ENCODE data around the gene GRAMD1B.

GRAMD1B gene

DNA sequence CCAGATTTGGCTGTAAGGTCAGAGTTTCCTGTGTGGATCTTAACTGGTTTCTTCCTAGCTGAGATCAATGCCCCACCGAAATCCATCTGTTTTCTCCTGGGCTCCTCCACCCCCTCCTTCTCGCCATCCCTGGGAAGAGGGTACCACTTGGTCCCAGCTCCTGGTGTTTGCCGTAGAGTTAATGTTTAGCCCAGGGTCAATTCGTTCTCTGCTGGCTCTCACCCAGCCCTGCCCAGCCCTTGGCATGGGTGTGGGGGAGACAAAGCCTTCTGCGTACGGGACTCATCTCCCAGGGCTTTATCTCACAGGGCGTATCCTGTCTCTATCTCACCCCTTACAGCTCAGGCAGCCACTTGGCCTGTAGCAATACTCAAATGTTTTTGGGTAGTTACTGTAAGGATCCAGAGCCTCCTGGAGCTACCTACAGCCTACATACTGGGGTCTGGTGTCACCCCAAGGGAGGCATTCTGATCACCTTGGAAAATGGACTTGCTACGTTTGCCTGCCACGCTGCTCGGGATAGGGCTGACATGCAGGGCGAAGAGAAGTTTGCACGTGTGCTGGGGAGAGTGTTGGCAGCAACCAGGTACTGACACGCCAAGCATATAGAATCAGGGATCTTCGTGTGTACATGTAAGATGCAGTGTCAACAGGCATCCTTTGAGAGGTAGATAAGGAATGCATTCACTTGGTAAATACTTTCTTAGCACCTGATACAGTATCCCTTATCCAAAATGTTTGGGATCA lies 158.2 kb downstream of the GRAMD1B start:
- no peak for DNase-seq (ENCODE audit: low read depth)

DNA sequence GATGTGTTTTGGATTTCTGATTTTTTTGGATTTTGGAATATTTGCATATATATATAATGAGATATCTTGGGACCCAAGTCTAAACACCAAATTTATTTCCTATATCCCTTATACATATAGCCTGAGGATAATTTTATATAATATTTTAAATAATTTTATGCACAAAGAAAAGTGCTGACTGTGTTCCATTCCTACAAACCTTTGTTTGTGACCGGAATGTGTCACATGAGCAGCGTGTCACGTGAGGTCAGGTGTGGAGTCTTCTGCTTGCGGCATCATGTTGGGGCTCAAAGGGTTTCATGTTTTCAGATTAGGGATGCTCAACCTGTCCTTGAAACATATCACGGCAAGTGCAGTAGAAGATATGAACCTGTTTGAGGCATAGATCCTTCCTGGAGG lies 158.8 kb downstream of the GRAMD1B start:
- no peak for DNase-seq (ENCODE audit: low read depth)

DNA sequence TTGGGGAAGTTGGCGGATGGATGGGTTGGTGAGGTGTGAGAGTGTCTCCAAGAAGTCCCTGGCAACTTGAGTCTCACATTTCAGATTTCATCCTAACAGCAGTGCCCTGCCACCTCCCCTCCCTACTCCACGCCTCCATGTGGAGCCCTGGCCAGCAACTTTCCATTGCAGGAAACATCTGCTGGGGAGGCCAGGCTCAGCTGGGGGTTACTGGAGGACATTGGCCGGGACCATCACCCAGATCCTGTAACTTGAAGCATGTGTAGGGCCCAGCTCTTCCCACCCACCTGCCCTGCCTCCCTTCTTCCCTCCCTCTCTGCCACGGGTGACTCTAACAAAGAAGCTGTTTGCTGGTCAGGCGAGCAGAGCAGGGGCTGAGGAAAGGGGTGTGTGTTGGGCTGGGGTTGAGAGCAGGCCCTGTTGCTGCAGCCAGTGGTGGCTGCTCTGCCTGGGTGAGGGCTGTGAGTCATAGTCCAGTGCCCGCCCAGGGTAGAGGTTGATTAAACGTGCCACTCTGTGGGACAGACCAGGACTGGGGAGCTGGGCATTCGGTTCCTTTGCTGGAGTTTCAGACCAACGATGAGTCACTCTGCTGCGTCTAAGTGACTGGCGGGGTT lies 160.3 kb downstream of the GRAMD1B start:
- no peak for DNase-seq (ENCODE audit: low read depth)

DNA sequence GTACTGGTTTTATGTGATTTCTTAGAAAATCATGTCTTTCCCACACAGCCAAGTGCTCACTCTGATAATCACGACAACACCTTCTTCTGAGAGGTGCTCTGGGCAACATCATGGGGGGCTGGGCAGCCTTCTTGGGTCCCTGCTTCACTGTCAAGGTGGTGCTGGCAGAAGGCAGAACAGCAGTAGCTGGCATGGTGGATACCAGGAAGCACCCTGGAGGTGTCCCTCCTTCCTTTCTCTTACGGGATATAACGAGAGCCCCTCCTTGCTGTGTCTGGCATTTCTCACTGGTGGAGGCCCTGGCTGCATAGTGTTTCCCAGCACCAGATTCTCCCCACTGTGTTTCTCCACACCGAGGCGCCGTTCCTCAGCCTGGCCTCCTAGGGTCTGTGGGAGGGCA lies 163.5 kb downstream of the GRAMD1B start:
- no peak for DNase-seq (ENCODE audit: low read depth)

DNA sequence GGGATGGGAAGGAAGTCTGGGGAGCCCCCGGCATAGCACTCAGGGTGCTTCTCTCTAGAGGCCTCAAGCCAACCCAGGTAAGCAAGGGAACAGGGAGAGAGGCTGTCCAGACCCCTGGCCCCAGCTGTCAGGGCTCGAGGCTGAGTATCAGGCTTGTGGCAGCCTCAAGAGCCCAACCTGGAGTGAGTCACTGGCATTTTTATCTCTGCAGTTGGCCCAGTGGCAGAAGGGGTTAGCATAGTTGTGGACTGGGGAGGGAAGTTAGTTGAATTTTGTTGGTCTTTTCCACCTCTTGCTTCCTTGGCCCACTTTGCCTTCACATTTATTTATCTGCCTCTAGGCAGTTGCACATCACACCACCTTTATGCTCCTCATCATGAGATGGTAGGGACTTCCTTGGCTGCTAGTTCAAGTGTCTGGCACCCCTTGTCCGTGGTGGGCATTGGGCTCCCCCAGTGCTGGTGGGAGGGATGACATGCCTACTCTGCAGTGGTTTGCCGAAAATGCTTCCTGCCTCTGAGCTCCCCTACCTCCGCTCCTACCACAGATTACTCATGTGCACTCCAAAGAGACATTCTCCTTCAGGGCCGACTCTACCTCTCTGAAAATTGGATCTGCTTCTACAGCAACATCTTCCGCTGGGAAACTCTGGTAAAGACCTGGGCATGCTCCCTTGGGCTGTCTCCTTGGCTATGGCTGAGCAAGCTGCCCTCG lies 164.3 kb downstream of the GRAMD1B start:
- DNase-seq (ENCODE audit: low read depth) = no peak

DNA sequence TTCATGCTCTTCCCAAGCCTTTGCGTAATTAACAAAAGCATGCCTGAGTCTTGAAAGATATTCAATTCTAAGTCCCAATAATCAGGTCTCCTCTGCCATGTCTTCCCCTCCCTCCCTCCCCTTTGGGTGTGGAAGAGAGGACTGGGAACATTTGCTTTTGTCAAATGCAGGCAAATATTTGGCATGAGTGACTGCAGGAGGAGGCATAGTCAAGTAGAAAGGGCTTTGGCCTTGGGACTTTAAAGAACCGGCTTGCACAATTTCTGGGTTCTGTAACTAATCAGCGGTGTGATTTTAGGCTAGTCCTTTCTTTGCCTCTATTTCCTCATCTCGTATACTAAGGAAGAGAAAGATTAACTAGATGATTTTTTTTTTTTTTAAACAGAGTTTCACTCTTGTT lies 164.9 kb downstream of the GRAMD1B start:
- no peak for DNase-seq (ENCODE audit: low read depth)

DNA sequence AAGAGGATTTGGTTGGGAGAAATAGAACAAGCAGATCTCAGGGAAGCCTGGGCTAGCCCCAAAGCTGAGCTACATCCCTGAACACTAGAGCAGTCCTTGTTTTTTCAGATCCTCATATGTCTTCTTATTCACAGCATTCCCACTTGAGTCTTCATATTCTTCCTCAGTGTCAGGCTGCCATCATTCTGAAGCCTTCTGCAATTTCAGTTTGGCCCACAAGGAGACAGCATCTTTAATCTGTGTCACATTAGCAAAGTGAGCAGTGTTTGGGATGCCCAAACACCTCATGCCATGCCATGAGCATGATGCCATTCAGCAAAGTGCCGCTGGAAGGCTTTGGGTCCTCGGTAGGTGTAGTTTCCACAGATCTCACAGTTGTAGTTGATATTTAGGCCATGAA lies 167.8 kb downstream of the GRAMD1B start:
- DNase-seq (ENCODE audit: low read depth) = no peak

DNA sequence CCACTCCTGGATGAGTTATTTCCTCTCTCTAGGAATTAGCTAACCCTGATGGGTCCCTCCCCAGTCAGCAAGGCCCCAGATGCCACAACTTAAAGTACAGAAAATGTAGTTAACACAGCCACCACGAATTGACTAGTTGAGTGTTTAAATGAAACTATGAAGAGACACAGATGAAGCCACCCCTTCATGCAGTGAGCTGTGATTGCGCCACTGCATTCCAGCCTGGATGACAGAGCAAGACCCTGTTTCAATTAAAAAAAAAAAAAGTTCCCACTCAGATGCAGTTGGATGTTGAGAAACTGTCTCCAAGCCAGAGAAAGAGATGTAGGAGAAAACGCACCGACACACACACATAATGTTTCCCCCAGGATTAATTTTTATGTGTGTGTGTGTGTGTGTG lies 171.1 kb downstream of the GRAMD1B start:
- DNase-seq (ENCODE audit: low read depth) = no peak

DNA sequence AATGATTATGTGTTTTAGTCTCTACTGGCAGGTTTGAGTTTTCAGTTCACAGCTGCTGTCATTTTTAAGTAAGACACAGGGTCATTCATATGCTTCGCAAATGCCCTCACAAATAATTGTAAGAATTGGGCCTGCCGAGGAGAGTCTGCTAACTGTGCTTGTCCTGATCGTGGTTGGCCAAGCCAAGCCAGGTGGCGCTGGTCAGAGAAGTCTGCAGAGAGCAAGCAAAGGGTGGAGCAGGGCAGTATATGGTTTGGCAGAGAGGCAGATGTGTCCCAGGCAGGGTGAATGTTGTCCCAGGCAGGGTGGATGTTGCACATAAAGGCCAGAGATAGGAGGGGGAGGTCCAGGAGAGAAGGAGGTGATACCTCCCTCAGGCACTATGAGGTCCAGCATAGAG lies 171.7 kb downstream of the GRAMD1B start:
- DNase-seq (ENCODE audit: low read depth) = no peak

DNA sequence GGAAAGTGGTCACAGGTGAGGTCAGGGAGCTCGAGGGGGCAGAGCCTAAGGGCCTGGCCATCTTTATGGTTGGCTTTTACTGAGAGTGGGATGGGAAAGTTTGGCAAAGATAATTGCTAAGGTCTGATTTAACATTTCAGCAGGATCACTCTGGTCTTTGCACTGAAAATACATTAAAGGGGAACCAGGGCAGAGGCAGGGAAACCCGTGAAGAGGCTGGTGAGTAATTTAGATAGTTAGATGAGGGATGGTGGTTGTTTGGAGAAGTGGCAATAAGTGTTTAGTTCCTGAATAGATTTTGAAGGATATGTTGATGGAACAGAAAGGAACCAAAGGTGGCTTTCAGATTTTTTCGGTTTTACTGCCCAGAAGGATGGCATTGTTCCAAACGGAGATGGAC lies 173.6 kb downstream of the GRAMD1B start:
- no peak for DNase-seq (ENCODE audit: low read depth)

DNA sequence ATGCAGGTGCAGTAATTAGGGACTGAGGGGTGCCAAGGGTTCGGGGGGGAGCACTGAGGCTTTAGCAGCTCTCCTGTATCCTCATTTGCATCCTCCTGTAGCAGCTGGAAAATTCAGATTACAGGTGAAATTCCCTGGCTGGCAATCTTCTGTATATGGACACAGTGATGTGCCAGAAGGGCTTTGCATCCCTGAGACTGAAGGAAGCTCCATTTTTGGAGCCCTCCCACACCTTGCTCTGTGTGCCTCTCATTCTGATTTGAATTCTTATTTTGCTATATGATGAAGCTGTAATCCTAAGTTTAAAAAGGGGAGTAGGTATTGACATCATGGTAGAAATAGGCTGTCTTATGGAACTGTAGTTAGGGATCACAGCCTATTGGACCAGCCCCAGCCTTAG lies 177.7 kb downstream of the GRAMD1B start:
- DNase-seq (ENCODE audit: low read depth) = no peak

DNA sequence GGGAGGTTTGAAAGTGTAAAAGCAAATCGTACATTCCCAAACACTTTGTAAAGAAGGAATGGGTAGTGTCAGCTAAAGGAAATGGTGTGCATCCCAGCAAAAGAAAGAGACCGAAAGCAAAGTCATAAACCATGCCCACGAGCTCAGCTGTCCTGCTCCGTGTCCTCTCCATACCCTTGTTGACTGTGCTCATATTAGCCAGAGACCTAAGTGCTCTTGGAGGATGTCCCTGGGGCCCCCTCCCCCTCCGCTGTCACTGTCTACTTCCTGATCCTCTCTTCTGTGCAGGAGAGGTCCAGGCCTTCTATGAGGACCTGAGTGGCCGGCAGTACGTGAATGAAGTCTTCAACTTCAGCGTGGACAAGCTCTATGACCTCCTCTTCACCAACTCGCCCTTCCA lies 178.3 kb downstream of the GRAMD1B start:
- no peak for DNase-seq (ENCODE audit: low read depth)

DNA sequence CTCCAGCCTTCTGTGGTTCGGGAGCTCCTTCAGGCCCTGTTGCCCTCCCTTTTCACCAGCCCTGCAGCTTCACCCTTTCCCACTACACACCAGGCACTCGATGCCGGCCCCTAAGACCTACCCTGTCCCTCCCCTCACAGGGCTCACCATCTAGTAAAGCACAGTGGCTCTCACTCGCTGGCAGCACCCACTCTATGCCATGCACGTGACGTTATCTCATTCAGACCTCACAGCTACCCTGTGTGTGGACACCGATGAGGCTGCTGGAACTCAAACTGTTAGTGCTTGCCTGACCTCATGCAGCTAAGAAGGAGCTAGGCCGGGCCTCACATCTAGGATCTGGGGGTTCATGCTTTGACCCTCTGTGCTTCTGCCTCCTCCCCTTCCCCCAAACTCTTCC lies 178.9 kb downstream of the GRAMD1B start:
- DNase-seq (ENCODE audit: low read depth) = no peak

DNA sequence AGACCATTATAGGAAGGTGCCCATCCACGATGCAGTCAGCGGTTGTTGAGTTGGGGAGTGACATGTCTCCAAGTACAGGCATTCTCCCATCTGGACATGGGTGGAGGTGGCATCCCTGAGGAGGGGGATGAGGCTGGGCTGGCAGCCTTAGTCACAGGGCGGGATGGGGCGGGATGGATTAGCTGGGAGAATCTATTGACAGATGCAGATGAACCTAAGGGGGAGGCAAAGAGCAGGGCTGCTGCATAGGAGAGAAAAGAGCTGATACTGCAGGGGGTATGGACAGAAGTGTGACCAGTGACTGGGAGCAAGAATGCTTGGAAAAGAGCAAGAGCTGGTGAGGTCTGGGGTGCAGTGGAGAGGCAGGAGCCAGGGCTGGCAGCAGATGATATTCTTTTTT lies 181.6 kb downstream of the GRAMD1B start:
- no peak for DNase-seq (ENCODE audit: low read depth)

DNA sequence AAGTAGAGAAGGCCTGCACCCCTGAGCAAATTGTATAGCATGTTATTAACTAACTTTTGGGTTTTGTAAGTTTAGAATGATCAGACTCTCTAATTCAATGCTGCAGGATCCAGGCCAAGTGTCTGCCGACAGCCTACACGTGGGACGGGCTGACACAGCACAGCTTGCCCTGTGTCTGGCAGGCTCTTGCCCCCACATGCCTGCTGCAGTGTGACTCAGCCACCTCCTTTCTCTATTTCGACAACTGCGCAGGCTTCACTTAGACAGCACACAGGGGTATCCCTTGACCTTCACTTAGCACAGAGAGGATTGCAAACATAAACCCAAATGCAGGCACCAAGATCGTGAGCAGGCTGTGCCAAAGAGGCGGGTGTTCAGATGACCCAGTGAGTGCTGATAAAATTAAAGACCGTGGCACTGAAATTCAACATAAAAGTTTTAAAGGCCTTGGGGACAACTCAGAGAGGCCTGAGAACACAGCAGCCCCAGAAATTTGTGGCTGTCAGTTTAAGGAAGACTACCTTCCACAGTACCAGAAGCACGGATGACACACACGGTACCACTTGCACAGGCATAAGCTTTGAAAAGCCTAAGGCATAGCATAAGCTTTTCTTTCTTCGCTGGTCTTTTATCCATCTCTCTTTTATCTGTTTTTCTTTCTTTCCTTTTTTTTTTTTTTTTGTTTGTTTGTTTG lies 186.6 kb downstream of the GRAMD1B start:
- DNase-seq (ENCODE audit: low read depth) = no peak

DNA sequence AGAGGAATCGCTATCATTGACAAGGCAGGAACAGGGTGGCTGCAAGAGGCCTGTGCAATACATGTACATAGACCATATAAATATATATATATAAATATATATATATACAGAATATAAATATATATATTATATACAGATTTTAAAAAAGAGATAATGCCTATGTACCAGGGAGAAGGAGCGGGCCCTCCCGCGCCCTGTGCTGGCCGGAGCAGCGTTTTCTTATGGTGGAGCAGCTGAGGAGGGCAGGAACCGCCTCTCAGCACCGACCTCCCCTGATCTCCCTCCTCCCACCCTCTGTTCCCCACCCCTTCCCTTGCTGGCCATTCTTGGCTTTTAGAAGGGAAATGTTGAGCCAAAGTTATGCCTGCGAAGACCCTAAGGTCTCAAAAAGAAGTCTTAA lies 192.5 kb downstream of the GRAMD1B start:
- DNase-seq (ENCODE audit: low read depth) = no peak

DNA sequence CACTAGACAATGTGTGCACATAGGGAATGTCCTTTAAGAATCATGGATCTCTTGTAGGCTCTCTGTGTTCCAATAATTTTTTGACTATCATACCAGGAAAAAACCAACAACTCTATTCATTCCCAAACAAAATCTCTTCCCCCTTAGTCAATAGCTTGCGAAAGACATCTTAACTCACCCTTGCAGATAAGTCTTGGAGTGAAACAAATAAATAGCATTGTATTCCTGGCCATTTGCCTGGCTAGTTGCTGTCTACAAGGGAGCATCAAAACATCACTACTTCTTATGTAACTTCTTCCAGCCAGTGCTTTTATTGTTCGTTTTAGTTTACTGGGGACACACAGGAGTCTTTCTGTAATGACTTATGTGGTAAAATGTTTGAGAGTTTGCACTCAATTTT lies 194.9 kb downstream of the GRAMD1B start:
- DNase-seq (ENCODE audit: low read depth) = no peak

DNA sequence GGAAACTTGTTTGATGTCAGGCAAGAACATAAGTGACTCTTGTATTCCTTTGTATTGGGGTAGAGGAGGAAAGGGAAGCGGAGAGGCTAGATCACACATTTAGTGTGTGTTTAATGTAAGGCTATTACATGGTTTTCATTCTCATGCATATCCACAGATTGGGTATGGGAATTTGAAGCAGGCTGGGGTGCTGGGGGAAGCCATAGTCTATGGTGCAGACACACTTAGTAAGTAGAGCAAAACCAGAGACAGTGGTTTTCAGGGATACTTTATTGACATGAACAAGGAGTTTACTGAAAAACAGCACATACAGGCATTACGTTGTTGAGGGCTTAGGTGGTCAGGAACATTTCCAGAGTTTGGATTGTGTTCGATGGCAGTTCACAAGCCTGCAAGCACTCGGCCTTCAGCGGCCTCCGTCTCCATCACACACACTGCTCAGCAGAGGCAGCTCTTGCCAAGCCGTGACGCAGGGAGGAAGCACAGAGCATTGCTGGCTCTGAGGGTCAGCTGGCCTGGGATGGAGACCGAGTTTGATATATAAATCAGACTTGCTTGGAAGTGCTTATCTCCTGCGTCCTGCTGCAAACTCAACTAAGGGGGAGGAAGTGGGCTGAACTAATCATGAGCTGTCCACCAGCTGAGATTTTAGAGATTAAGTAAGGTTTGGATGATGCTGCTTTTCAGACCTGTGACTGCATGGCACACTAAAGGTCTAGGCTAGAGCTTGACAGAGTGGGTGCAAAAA lies 199.0 kb downstream of the GRAMD1B start:
- no peak for DNase-seq (ENCODE audit: low read depth)

DNA sequence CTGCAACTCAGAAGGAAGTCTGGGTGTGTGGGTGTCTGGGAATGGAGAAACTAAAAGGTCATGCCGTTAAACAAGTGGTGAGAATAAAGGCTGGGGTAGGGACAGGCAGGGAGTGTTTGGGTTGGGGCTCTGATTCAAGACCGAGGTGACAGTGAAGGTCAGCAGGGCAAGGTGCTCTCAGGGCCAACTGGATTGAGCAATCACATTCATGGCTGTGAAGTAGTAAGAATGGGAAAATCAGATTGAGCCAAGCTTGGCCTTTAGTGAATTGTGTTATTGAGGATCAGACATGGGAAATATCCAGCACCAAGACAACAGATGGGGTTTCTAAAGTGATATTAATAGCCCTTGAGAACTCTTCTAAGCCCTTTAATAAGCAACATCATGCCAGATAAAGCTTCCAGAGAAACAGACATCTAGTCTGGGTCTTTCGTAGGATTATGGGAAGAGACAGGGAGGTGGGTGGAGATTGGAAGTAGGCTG lies 200.1 kb downstream of the GRAMD1B start:
- no peak for DNase-seq (ENCODE audit: low read depth)

DNA sequence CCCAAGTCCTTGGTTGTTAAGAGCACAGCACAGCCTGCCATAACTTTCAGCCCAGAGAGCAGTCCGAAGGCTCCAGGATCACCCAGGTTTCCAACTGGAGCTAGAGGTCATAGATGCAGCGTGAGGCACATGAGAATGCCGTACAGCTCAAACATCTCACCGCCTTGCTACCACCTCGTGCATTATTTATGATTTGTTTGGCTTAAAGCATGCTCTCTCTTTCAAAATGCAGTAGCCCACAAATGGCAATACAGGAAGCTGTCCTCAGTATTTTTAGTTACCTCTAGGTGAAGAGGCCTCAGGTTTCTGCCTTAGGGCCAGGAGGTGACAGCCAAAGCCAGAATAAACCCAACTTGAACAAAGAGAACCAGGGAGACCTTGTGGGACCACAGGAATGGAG lies 210.0 kb downstream of the GRAMD1B start:
- DNase-seq (ENCODE audit: low read depth) = no peak

DNA sequence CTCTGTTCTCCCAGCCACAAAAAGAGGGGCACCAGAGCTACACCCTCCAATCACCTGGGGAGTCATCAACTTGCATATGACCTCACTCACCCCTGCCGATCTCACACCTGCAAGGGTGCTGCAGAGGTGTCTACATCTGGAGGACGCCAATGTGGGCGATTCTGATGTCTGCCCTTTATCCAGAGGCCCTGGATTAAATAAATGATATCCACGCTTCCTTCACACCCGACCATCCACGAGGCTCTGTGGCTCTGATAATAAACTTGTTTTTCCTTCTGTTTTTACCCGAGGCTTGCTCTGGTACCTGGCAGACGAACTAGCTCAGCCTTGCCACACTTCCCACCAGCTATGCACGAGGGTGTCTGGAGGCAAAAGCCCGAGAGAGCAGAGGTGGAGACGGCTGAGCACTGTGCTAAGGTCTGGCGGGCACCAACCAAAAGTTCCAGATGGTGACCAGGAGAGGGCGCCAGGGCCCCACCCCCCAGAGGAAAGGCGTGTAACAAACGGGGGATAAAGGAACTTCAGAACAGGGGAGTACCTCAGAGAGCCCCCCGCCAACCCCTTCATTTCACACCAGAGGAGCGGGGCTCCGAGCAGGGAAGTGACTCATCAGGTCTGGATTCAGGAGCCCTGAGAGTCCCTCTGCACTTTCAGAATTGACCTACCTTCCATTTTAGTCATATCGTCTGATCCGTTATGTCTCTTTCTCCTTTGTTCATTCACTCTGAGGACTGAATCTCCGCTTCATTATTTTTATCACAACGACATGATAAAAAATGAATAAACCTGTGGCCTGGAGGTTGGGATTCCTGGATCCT lies 210.8 kb downstream of the GRAMD1B start:
- DNase-seq (ENCODE audit: low read depth) = no peak
